Peyer's patch (tissue), 4 donors: ENCODE results near the gene NOTCH3. TPM values are rescaled to one million over a fixed set of nuclear protein-coding genes. Genes with fewer than 3 reads are reported as not detected.

Source experiments
- DNase-seq, 3 donors: peaks; one replicate each; pipeline ENCODE4 v3.0.0-alpha.2; 2017 to 2019
- H3K27ac ChIP-seq, 4 donors: fragments of 200-600 bp; sonication (generic); one replicate each; pipeline ENCODE4 v1.5.1; 2016 to 2019
- H3K27me3 ChIP-seq, 2 donors: fragments of 200-600 bp; sonication (generic); one replicate each; pipeline ENCODE4 v1.5.1; 2019
- H3K36me3 ChIP-seq, 3 donors: fragments of 200-600 bp; sonication (generic); one replicate each; pipeline ENCODE4 v1.5.1; 2016 to 2019
- H3K4me1 ChIP-seq, 4 donors: fragments of 200-600 bp; sonication (generic); one replicate each; pipeline ENCODE4 v1.5.1; 2016 to 2019
- H3K4me3 ChIP-seq, 4 donors: fragments of 200-600 bp; sonication (generic); 1 replicate in 3 of 4; 2 replicates in 1 of 4; pipeline ENCODE4 v1.5.1; 2016 to 2019; ENCODE audit warnings: mild to moderate bottlenecking in 1 of 4
- H3K9me3 ChIP-seq, 4 donors: fragments of 200-600 bp; sonication (generic); one replicate each; pipeline ENCODE4 v1.5.1; 2016 to 2019; ENCODE audit warnings: mild to moderate bottlenecking in 1 of 4
- CTCF ChIP-seq, 6 experiments: fragments of 450-650 bp in 4 of 6; fragments of 200-600 bp in 2 of 6; sonication (generic) in 1 of 6; IDR thresholded peaks; one replicate each; pipeline ENCODE4 v1.5.1; 2017 to 2019; ENCODE audit warnings: antibody characterized with exemption in 6 of 6, mild to moderate bottlenecking in 3 of 6, moderate library complexity in 1 of 6
- POLR2A ChIP-seq, 2 donors: fragments of 450-650 bp; IDR thresholded peaks; one replicate each; pipeline ENCODE4 v1.5.1; 2017; ENCODE audit warnings: antibody characterized with exemption in 2 of 2, mild to moderate bottlenecking in 2 of 2, moderate library complexity in 2 of 2
- total RNA-seq, 4 donors: library from RNA; depleted of rRNA; stranded (reverse); fragments of >200 nt; gene quantifications; one replicate each; pipeline ENCODE4 v1.1.0, GENCODE V29; 2016

Gene NOTCH3
- total RNA-seq, 4 donors from 2014 or later, result 2.6 to 16.5 (median 8.9) TPM

GRCh38 chr19:15144046-15144646 is 56.6 kb downstream of the NOTCH3 start:
- H3K4me3 ChIP-seq, result no peak overlapping the region
- TF ChIP-seq CTCF (IDR thresholded peaks at IDR 0.05) (no peak), POLR2A (IDR thresholded peaks at IDR 0.05) (no peak)

DNA sequence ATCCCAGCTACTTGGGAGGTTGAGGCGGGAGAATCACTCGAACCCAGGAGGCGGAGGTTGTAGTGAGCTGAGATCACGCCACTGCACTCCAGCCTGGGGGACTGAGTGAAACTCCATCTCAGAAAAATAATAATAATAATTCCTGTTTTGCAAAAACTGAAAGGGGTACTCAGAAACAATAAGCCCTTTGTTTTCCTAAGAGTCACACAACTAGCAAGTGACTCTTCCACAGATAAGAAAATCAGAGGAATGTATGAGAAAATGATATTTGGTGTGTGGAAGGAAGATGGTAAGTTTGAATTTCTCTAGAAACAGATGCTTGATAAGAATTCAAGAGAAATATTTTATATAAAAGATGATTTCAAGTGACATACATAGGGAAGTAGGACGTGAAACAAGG is 58.5 kb downstream of the NOTCH3 start:
- Histone ChIP-seq H3K4me1 (no peaks in the 10 kb centered on the region), H3K36me3 (no peaks in the 10 kb centered on the region), H3K27ac (no peak overlapping the region), H3K9me3 (no peaks in the 10 kb centered on the region), H3K4me3 (no peak overlapping the region), H3K27me3 (no peaks in the 10 kb centered on the region)
- TF ChIP-seq POLR2A (IDR thresholded peaks at IDR 0.05) (no peak), CTCF (IDR thresholded peaks at IDR 0.05) (no peak)
- no peak for DNase-seq

More at GRCh38 chr19:15144046-15144646, 56.6 kb downstream of the NOTCH3 start:
- Histone ChIP-seq H3K9me3 (no peaks in the 10 kb centered on the region), H3K27me3 (no peaks in the 10 kb centered on the region), H3K36me3 (no peaks in the 10 kb centered on the region), H3K27ac (no peak overlapping the region), H3K4me1 (no peaks in the 10 kb centered on the region)
- DNase-seq, result no peak

GRCh38 chr19:15141143-15141542 is 59.7 kb downstream of the NOTCH3 start:
- Histone ChIP-seq H3K4me3 (no peak overlapping the region), H3K27ac (no peak overlapping the region), H3K9me3 (no peaks in the 10 kb centered on the region), H3K4me1 (no peaks in the 10 kb centered on the region), H3K36me3 (no peaks in the 10 kb centered on the region), H3K27me3 (no peaks in the 10 kb centered on the region)
- no peak for DNase-seq
- TF ChIP-seq CTCF (IDR thresholded peaks at IDR 0.05) (no peak), POLR2A (IDR thresholded peaks at IDR 0.05) (no peak)

GRCh38 chr19:15138427-15138826 is 62.4 kb downstream of the NOTCH3 start:
- Histone ChIP-seq H3K36me3 (no peaks in the 10 kb centered on the region), H3K4me1 (no peaks in the 10 kb centered on the region), H3K27me3 (no peaks in the 10 kb centered on the region), H3K4me3 (no peak overlapping the region), H3K27ac (no peak overlapping the region), H3K9me3 (no peaks in the 10 kb centered on the region)
- TF ChIP-seq CTCF (IDR thresholded peaks at IDR 0.05) (no peak), POLR2A (IDR thresholded peaks at IDR 0.05) (no peak)
- DNase-seq, result no peak

GRCh38 chr19:15137777-15138176 is 63.0 kb downstream of the NOTCH3 start:
- no peak for DNase-seq
- Histone ChIP-seq H3K9me3 (no peaks in the 10 kb centered on the region), H3K4me3 (no peak overlapping the region), H3K27ac (no peak overlapping the region), H3K4me1 (no peaks in the 10 kb centered on the region), H3K27me3 (no peaks in the 10 kb centered on the region), H3K36me3 (no peaks in the 10 kb centered on the region)
- no peak for TF ChIP-seq POLR2A (IDR thresholded peaks at IDR 0.05)
- TF ChIP-seq CTCF (IDR thresholded peaks at IDR 0.05), result no peak
